Measurements from ENCODE around the gene GPR37L1. TPM values are rescaled to one million over a fixed set of nuclear protein-coding genes. Genes with fewer than 3 reads are reported as not detected.

Gene GPR37L1
- total and polyA plus RNA-seq, 12 donors: 0.03 to 0.20 (median 0.05) TPM; not detected in 7

DNA sequence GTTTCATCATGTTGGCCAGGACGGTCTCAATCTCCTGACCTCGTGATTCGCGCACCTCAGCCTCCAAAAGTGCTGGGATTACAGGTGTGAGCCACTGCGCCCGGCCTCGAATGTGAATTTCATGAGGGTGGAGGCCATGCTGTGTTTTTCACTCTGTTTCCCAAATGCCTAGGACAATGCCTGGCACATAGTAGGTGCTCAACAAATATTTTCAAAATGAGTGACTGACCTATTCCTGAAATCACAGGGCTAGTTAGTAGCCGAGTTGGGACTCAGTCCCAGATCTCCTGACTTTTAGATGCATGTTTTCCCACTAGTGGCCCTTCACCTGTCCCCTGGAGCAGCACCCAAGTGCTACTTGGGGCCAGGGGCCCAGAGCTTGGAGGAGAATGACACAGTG, 6.4 kb upstream of the GPR37L1 start:
- WGBS, 2 donors: 95 to 97% methylated on average over 8 of the region's 8 CpGs
- H3K4me1 ChIP-seq: peaks cover 0 to 28% (median 14%) of the 10 kb centered on the region in 9 donors
- no peak for TF ChIP-seq CTCF (IDR thresholded peaks at IDR 0.05)
- H3K4me3 ChIP-seq: no peak overlapping the region
- no peak overlapping the region for H3K27ac ChIP-seq
- DNase-seq: no peak
- no peak for ATAC-seq
- H3K27me3 ChIP-seq: peaks cover 0 to 3% (median 0%) of the 10 kb centered on the region in 7 donors
- H3K36me3 ChIP-seq: no peaks in the 10 kb centered on the region
- no peaks in the 10 kb centered on the region for H3K9me3 ChIP-seq
- intact Hi-C loops (cut with DNase I): loop anchor here in 4 of 10 donors (5.0 to 10.0 kb wide), 3 partner anchors 109 to 231 kb away; partner anchors contain the start of gene SHISA4 (in 1 of the 4)

DNA sequence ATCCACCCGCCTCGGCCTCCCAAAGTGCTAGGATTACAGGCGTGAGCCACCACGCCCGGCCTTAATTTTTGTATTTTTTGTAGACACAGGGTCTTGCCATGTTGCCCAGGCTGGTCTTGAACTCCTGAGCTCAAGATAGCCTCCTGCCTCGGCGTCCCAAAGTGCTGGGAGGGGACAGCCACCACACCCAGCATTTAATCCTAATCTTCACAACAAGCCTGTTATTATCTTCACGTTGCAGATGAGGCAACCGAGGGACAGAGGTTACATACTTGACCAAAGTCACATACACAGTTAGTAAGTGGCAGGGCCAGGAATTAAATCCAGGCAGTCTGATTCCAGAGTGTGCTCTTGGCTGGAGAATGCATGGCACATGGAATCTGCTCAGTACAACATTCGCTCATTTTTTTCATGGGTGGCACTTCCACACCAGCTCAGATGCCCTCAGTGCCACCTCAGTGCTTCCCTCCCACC, 4.8 kb upstream of the GPR37L1 start:
- Histone ChIP-seq H3K27ac (peak overlapping the region in 4 of 10 donors; percentile 10 to 35 (median 18)), H3K27me3 (peaks cover 0 to 3% (median 0%) of the 10 kb centered on the region in 7 donors), H3K4me1 (peaks cover 0 to 24% (median 14%) of the 10 kb centered on the region in 9 donors), H3K9me3 (no peaks in the 10 kb centered on the region), H3K4me3 (no peak overlapping the region), H3K36me3 (no peaks in the 10 kb centered on the region)
- no peak for TF ChIP-seq CTCF (IDR thresholded peaks at IDR 0.05)
- ATAC-seq (peak in 5 of 8 donors; percentile 16 to 48 (median 18)), DNase-seq (no peak)
- intact Hi-C loops (cut with DNase I): loop anchor here in 8 of 10 donors (1.0 to 10.0 kb wide), 6 partner anchors 107 to 233 kb away; partner anchors contain the start of genes ELF3 (in 2 of the 8) and SHISA4 (in 1 of the 8)
- WGBS, 2 donors: 68 to 78% methylated on average over 10 of the region's 10 CpGs

DNA sequence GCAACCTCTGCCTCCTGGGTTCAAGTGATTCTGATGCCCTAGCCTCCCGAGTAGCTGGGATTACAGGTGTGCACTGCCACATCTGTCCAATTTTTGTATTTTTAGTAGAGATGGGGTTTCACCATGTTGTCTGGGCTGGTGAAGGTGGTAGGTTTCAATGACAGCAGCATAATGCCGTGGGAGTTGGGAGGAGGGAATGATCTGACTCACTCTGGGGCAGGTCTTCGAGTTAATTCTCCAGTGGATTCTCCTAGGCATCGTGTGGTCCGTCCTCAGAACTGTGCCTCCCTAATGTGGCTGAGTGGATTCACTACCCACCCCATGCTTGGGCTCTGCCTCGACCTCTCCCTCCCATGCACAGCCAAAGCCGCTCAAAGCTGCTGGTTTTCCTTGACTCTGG, 1.7 kb upstream of the GPR37L1 start:
- Histone ChIP-seq H3K9me3 (no peaks in the 10 kb centered on the region), H3K4me3 (no peak overlapping the region), H3K36me3 (no peaks in the 10 kb centered on the region), H3K27ac (no peak overlapping the region), H3K4me1 (peaks cover 0 to 9% (median 0%) of the 10 kb centered on the region in 9 donors), H3K27me3 (peaks cover 0 to 3% (median 0%) of the 10 kb centered on the region in 7 donors)
- DNase-seq: no peak
- 69 to 72% methylated on average over 7 of the region's 7 CpGs for WGBS, 2 donors
- TF ChIP-seq CTCF (IDR thresholded peaks at IDR 0.05): no peak
- intact Hi-C loops (cut with DNase I): no loop called here
- no peak for ATAC-seq

DNA sequence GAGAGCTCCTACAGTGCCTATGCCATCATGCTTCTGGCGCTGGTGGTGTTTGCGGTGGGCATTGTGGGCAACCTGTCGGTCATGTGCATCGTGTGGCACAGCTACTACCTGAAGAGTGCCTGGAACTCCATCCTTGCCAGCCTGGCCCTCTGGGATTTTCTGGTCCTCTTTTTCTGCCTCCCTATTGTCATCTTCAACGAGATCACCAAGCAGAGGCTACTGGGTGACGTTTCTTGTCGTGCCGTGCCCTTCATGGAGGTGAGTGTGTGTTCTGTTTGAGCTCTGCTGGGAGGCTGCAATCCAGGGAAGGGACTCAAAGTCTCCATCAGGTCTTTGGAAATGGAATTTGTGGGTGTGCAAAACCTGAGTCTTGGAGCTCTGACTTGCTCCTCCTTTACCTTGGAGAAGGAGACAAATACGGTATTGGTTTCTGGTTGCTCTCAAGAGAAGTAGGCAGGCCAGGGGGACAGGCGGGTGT, 658 bp downstream of the GPR37L1 start:
- H3K4me3 ChIP-seq: no peak overlapping the region
- intact Hi-C loops (cut with DNase I): no loop called here
- no peak for TF ChIP-seq CTCF (IDR thresholded peaks at IDR 0.05)
- ATAC-seq (no peak), DNase-seq (no peak)
- H3K36me3 ChIP-seq: no peaks in the 10 kb centered on the region
- H3K27ac ChIP-seq: no peak overlapping the region
- peaks cover 0 to 3% (median 0%) of the 10 kb centered on the region in 7 donors for H3K27me3 ChIP-seq
- H3K9me3 ChIP-seq: no peaks in the 10 kb centered on the region
- WGBS, 2 donors: 91 to 93% methylated on average over 10 of the region's 10 CpGs
- H3K4me1 ChIP-seq: peaks cover 0 to 9% (median 0%) of the 10 kb centered on the region in 9 donors
